Ascending aorta (tissue), 2 donors: ENCODE data around the gene CDCA4. TPM values are rescaled to one million over a fixed set of nuclear protein-coding genes. Genes with fewer than 3 reads are reported as not detected.

Source experiments
- DNase-seq, 2 donors: peaks; one replicate each; pipeline ENCODE4 v3.0.0-alpha.2; 2019; ENCODE audit warnings: low spot score in 2 of 2
- H3K27ac ChIP-seq, 2 donors: fragments of 200-600 bp; sonication (generic); one replicate each; pipeline ENCODE4 v1.5.1; 2016 to 2017; ENCODE audit warnings: mild to moderate bottlenecking in 1 of 2
- H3K27me3 ChIP-seq: fragments of 200-600 bp; sonication (generic); one replicate; pipeline ENCODE4 v1.5.1; 2017
- H3K36me3 ChIP-seq, 2 donors: fragments of 200-600 bp; sonication (generic); one replicate each; pipeline ENCODE4 v1.5.1; 2016
- H3K4me1 ChIP-seq, 2 donors: fragments of 200-600 bp; sonication (generic); one replicate each; pipeline ENCODE4 v1.5.1; 2016 to 2017; ENCODE audit warnings: mild to moderate bottlenecking in 1 of 2
- H3K4me3 ChIP-seq, 2 donors: fragments of 200-600 bp; sonication (generic); one replicate each; pipeline ENCODE4 v1.5.1; 2016 to 2017; ENCODE audit warnings: mild to moderate bottlenecking in 1 of 2
- H3K9me3 ChIP-seq, 2 donors: fragments of 200-600 bp; sonication (generic); one replicate each; pipeline ENCODE4 v1.5.1; 2016
- CTCF ChIP-seq, 3 experiments: fragments of 200-600 bp in 2 of 3; fragments of 450-650 bp in 1 of 3; sonication (generic) in 2 of 3; IDR thresholded peaks; one replicate each; pipeline ENCODE4 v1.5.1; 2016 to 2019; ENCODE audit warnings: antibody characterized with exemption in 3 of 3, mild to moderate bottlenecking in 1 of 3, moderate library complexity in 1 of 3
- intact Hi-C: fragments of 100-400 bp; cut with DNase I; formaldehyde crosslinking; loops from one replicate; pipeline ENCODE4 v1.15.1; 2023
- total RNA-seq: library from RNA; depleted of rRNA; stranded (reverse); fragments of >200 nt; gene quantifications from one replicate; pipeline ENCODE4 v1.1.0, GENCODE V29; 2016

Gene CDCA4
- total RNA-seq, 1 donor from 2014 or later, result 2.3 TPM

GRCh38 chr14:104996032-104996431 is 24.9 kb downstream of the CDCA4 start:
- H3K4me1 ChIP-seq, result no peaks in the 10 kb centered on the region
- peaks cover 0 to 9% of the 10 kb centered on the region in 2 donors for H3K36me3 ChIP-seq
- no peaks in the 10 kb centered on the region for H3K27me3 ChIP-seq
- no peaks in the 10 kb centered on the region for H3K9me3 ChIP-seq
- no peak overlapping the region for H3K27ac ChIP-seq
- no peak for DNase-seq
- intact Hi-C loops, result no loop called here
- no peak for TF ChIP-seq CTCF (IDR thresholded peaks at IDR 0.05)
- no peak overlapping the region for H3K4me3 ChIP-seq

DNA sequence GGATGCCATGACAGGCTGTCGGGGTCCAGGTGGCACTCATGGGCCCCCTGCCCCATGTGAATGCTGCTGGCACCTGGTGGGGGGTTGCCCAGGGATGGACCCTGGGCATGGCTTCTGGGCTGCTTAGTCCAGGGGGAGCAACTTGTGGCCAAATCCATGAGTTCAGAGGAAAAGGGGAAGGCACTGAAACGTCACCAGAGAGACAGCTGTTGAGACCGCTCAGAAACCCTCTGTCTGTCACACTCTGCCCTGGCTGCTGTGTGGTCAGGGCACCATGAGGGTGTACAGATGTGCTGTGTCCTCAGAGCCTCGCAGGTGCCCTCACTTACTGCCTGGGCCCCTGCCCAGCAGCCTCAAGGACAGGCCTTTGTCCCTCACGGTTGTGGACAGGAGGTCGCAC is 25.9 kb downstream of the CDCA4 start:
- intact Hi-C loops, result no loop called here

GRCh38 chr14:104993808-104994591 is 26.9 kb downstream of the CDCA4 start:
- Histone ChIP-seq H3K27ac (no peak overlapping the region), H3K9me3 (no peaks in the 10 kb centered on the region), H3K27me3 (no peaks in the 10 kb centered on the region), H3K36me3 (peaks cover 8 to 9% of the 10 kb centered on the region in 2 donors), H3K4me3 (no peak overlapping the region), H3K4me1 (no peaks in the 10 kb centered on the region)
- TF ChIP-seq CTCF (IDR thresholded peaks at IDR 0.05), result no peak
- intact Hi-C loops, result no loop called here
- DNase-seq, result no peak

More for the DNA sequence above, 25.9 kb downstream of the CDCA4 start:
- H3K4me3 ChIP-seq, result no peak overlapping the region
- no peak for DNase-seq
- TF ChIP-seq CTCF (IDR thresholded peaks at IDR 0.05), result no peak
- H3K27me3 ChIP-seq, result no peaks in the 10 kb centered on the region
- no peaks in the 10 kb centered on the region for H3K4me1 ChIP-seq
- H3K36me3 ChIP-seq, result peaks cover 0 to 9% of the 10 kb centered on the region in 2 donors
- no peak overlapping the region for H3K27ac ChIP-seq
- no peaks in the 10 kb centered on the region for H3K9me3 ChIP-seq

GRCh38 chr14:104993306-104993705 is 27.6 kb downstream of the CDCA4 start:
- H3K27ac ChIP-seq, result no peak overlapping the region
- H3K4me3 ChIP-seq, result no peak overlapping the region
- H3K4me1 ChIP-seq, result no peaks in the 10 kb centered on the region
- H3K36me3 ChIP-seq, result peaks cover 8 to 9% of the 10 kb centered on the region in 2 donors
- no peak for TF ChIP-seq CTCF (IDR thresholded peaks at IDR 0.05)
- no peaks in the 10 kb centered on the region for H3K9me3 ChIP-seq
- intact Hi-C loops, result no loop called here
- H3K27me3 ChIP-seq, result no peaks in the 10 kb centered on the region
- DNase-seq, result no peak

DNA sequence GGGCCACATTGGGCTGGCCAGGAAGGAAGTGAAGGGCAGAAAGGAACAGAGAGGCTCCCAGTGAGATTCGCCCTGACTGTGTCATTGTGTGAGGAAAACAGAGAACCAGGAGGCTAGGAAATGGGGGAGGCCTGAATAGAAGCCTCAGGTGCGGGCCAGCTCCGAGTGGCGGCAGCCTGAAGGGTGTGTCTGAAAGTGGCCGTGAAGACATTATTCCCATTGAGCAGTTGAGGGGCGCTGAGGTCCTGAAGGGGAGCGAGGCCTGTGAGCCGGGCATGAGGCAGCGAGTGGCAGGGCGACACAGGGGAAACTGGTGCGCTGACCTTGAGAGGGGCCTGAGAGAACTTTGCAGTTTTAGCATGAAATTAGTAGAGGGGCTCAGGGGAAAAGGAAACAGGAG is 28.4 kb downstream of the CDCA4 start:
- H3K4me3 ChIP-seq, result no peak overlapping the region
- intact Hi-C loops, result no loop called here
- no peaks in the 10 kb centered on the region for H3K27me3 ChIP-seq
- no peak overlapping the region for H3K27ac ChIP-seq
- peaks cover 8 to 9% of the 10 kb centered on the region in 2 donors for H3K36me3 ChIP-seq
- TF ChIP-seq CTCF (IDR thresholded peaks at IDR 0.05), result no peak
- no peaks in the 10 kb centered on the region for H3K9me3 ChIP-seq
- no peak for DNase-seq
- H3K4me1 ChIP-seq, result no peaks in the 10 kb centered on the region
